NCI-H2029 (cell line): ENCODE data around the gene RYK.
"Not testable (repeated sequence)": the region's sequence is repeated elsewhere in the genome, so short reads cannot be mapped to it uniquely, and the experiment has no call there.

ENCODE experiments used
- DNase-seq: peaks from one replicate; lab custom pipeline; 2025; lab: John Stamatoyannopoulos, UW

Gene RYK

GRCh38 chr3:134216191-134216764, 34.4 kb downstream of the RYK start:
- DNase-seq, result no peak

GRCh38 chr3:134214239-134214638, 36.4 kb downstream of the RYK start:
- no peak for DNase-seq

GRCh38 chr3:134212967-134213665, 37.5 kb downstream of the RYK start:
- peak; percentile 50 for DNase-seq

GRCh38 chr3:134211797-134212196, 38.9 kb downstream of the RYK start:
- peak; percentile 27 for DNase-seq

GRCh38 chr3:134205451-134205850, 45.2 kb downstream of the RYK start:
- no peak for DNase-seq

- DNase-seq, result no peak
Observed at GRCh38 chr3:134201201-134202130, 49.2 kb downstream of the RYK start.

- DNase-seq, result not testable (repeated sequence)
Observed at GRCh38 chr3:134199880-134200279, 50.8 kb downstream of the RYK start.

- no peak for DNase-seq
Observed at GRCh38 chr3:134199240-134199639, 51.4 kb downstream of the RYK start.

- DNase-seq, result no peak
Observed at GRCh38 chr3:134198414-134198813, 52.2 kb downstream of the RYK start.

- DNase-seq, result peak; percentile 1
Observed at GRCh38 chr3:134197681-134198261, 52.9 kb downstream of the RYK start.

GRCh38 chr3:134194247-134194646, 56.4 kb downstream of the RYK start:
- DNase-seq, result no peak

GRCh38 chr3:134190250-134190649, 60.4 kb downstream of the RYK start:
- no peak for DNase-seq

GRCh38 chr3:134189849-134190248, 60.8 kb downstream of the RYK start:
- DNase-seq, result no peak

- no peak for DNase-seq
Observed at GRCh38 chr3:134186391-134186790, 64.3 kb downstream of the RYK start.

GRCh38 chr3:134180761-134181160, 69.9 kb downstream of the RYK start:
- DNase-seq, result no peak

GRCh38 chr3:134179508-134179907, 71.2 kb downstream of the RYK start:
- no peak for DNase-seq

GRCh38 chr3:134163096-134163495, 87.6 kb downstream of the RYK start:
- DNase-seq, result no peak

GRCh38 chr3:134161898-134162615, 88.6 kb downstream of the RYK start:
- DNase-seq, result no peak

GRCh38 chr3:134155446-134155845, 95.2 kb downstream of the RYK start:
- no peak for DNase-seq

GRCh38 chr3:134153761-134154160, 96.9 kb downstream of the RYK start:
- DNase-seq, result no peak

- no peak for DNase-seq
Observed at GRCh38 chr3:134150476-134150875, 100.2 kb downstream of the RYK start.

GRCh38 chr3:134149286-134149685, 101.4 kb downstream of the RYK start:
- DNase-seq, result no peak
